Endothelial cell of umbilical vein (primary cell): ENCODE measurements around the gene COL5A1. TPM values are rescaled to one million over a fixed set of nuclear protein-coding genes. Genes with fewer than 3 reads are reported as not detected.

Source experiments
- BruUV-seq: library from RNA; stranded (reverse); fragments of 400-500 nt; replicated peaks from 2 replicates; lab custom pipeline; 2021; lab: Mats Ljungman, UMichigan
- CTCF ChIA-PET: fragments of 300-600, 350-600 bp; sonication (Branson Sonifier 250); formaldehyde crosslinking; loops from one replicate; lab custom pipeline; 2021; ENCODE audit warnings: antibody characterized with exemption, inconsistent platforms; lab: Charles Lee
- POLR2A ChIA-PET: fragments of 300-600, 350-600 bp; sonication (Branson Sonifier 250); formaldehyde crosslinking; loops from one replicate; lab custom pipeline; 2021; ENCODE audit warnings: antibody characterized with exemption, inconsistent platforms; lab: Charles Lee
- DNase-seq: peaks from one replicate; pipeline ENCODE4 v3.0.0-alpha.2; 2011; ENCODE audit warnings: low read depth, low spot score
- FAIRE-seq: peaks from 2 replicates; lab custom pipeline; 2011; peaks lifted over from hg19 to GRCh38; lab: Jason Lieb, UNC
- H2AFZ ChIP-seq: 2 replicates; pipeline ENCODE4 v1.6.0; 2012; ENCODE audit warnings: low read depth, low read length, control low read depth, inconsistent platforms
- H3K27ac ChIP-seq: 2 replicates; pipeline ENCODE4 v1.5.1; 2011; ENCODE audit warnings: low read depth, mild to moderate bottlenecking, control low read depth, low read length, moderate library complexity; ENCODE audit not compliant: insufficient read depth
- H3K27me3 ChIP-seq, 2 experiments: 2 replicates each; pipeline versions ENCODE4 v1.6.0 to v1.6.1; 2011; ENCODE audit warnings: low read length in 2 of 2, mixed read lengths in 1 of 2; ENCODE audit not compliant: control insufficient read depth in 2 of 2, insufficient read depth in 2 of 2
- H3K36me3 ChIP-seq, 2 experiments: 2 replicates in 1 of 2; 3 replicates in 1 of 2; pipeline ENCODE4 v1.5.1; 2011; ENCODE audit warnings: low read length in 2 of 2, mild to moderate bottlenecking in 1 of 2, moderate library complexity in 1 of 2; ENCODE audit not compliant: control insufficient read depth in 2 of 2, insufficient read depth in 2 of 2; ENCODE audit errors: extremely low read depth in 1 of 2
- H3K4me1 ChIP-seq: 3 replicates; pipeline ENCODE4 v1.5.1; 2011; ENCODE audit warnings: mild to moderate bottlenecking, low read length; ENCODE audit not compliant: control insufficient read depth, insufficient read depth; ENCODE audit errors: extremely low read depth
- H3K4me2 ChIP-seq: 2 replicates; pipeline ENCODE4 v1.6.1; 2011; ENCODE audit warnings: low read length, control low read depth, mixed read lengths; ENCODE audit not compliant: insufficient read depth
- H3K4me3 ChIP-seq, 3 experiments: fragments of 200-600 bp in 1 of 3; sonication (generic), shearing (Covaris generic) in 1 of 3; replicated peaks in 1 of 3; 2 replicates each; pipeline ENCODE4 v1.5.1; 2011 to 2016; ENCODE audit warnings: control low read depth in 3 of 3, low read length in 3 of 3, mild to moderate bottlenecking in 2 of 3, inconsistent platforms in 1 of 3, low read depth in 1 of 3, moderate library complexity in 1 of 3; ENCODE audit not compliant: insufficient read depth in 1 of 3
- H3K79me2 ChIP-seq: 2 replicates; pipeline ENCODE4 v1.6.0; 2012; ENCODE audit warnings: low read length, inconsistent platforms; ENCODE audit not compliant: control insufficient read depth, insufficient read depth
- H3K9ac ChIP-seq: replicated peaks from 2 replicates; pipeline ENCODE3; 2011; ENCODE audit warnings: low read length, control low read depth; ENCODE audit not compliant: insufficient read depth; ENCODE audit errors: extremely low read depth
- H3K9me1 ChIP-seq: replicated peaks from 3 replicates; pipeline ENCODE4 v1.6.0; 2011; ENCODE audit warnings: mild to moderate bottlenecking, low read length; ENCODE audit not compliant: control insufficient read depth, insufficient read depth; ENCODE audit errors: extremely low read depth
- H3K9me3 ChIP-seq: replicated peaks from 2 replicates; pipeline ENCODE4 v1.5.1; 2012; ENCODE audit warnings: low read length, inconsistent platforms; ENCODE audit not compliant: control insufficient read depth, insufficient read depth
- H4K20me1 ChIP-seq: replicated peaks from 2 replicates; pipeline ENCODE3; 2011; ENCODE audit warnings: mild to moderate bottlenecking, low read length; ENCODE audit not compliant: control insufficient read depth, insufficient read depth; ENCODE audit errors: extremely low read depth
- CTCF ChIP-seq, 2 donors: IDR thresholded peaks; 1 replicate in 1 of 2; 2 replicates in 1 of 2; pipeline ENCODE4 v1.5.1; 2011; ENCODE audit warnings: low read length in 2 of 2, mild to moderate bottlenecking in 2 of 2, moderate library complexity in 2 of 2, control low read depth in 1 of 2, inconsistent platforms in 1 of 2, low read depth in 1 of 2; ENCODE audit not compliant: insufficient read depth in 1 of 2; ENCODE audit errors: extremely low read depth in 1 of 2
- EZH2 ChIP-seq: IDR thresholded peaks from 2 replicates; pipeline ENCODE4 v1.6.1; 2012; ENCODE audit warnings: borderline replicate concordance, low read depth, mild to moderate bottlenecking, moderate library complexity, low read length, inconsistent platforms; ENCODE audit not compliant: severe bottlenecking
- FOS ChIP-seq: IDR thresholded peaks from 2 replicates; pipeline ENCODE4 v1.6.1; 2011; ENCODE audit warnings: mild to moderate bottlenecking, low read length, moderate library complexity, borderline replicate concordance; ENCODE audit not compliant: insufficient read depth
- GATA2 ChIP-seq: IDR thresholded peaks from 2 replicates; pipeline ENCODE4 v1.7.0; 2011; ENCODE audit warnings: low read depth, mild to moderate bottlenecking, moderate library complexity, mixed read lengths, low read length; ENCODE audit not compliant: insufficient read length, insufficient read depth
- JUN ChIP-seq: IDR thresholded peaks from 2 replicates; pipeline ENCODE4 v1.6.1; 2011; ENCODE audit warnings: borderline replicate concordance, low read depth; ENCODE audit not compliant: insufficient read length, insufficient read depth
- MYC ChIP-seq: IDR thresholded peaks from one replicate; pipeline ENCODE4 v1.6.1; 2011; ENCODE audit warnings: mild to moderate bottlenecking, low read depth, low read length
- POLR2A ChIP-seq: IDR thresholded peaks from 2 replicates; pipeline ENCODE4 v1.6.1; 2012; ENCODE audit warnings: low read depth, mild to moderate bottlenecking, control low read depth, low read length
- POLR2AphosphoS5 ChIP-seq: IDR thresholded peaks from 2 replicates; pipeline ENCODE4 v1.6.1; 2012; ENCODE audit warnings: low read depth, mild to moderate bottlenecking, control low read depth, low read length, moderate library complexity; ENCODE audit not compliant: insufficient read depth
- dilution Hi-C: fragments of 300-500 bp; cut with MboI; formaldehyde crosslinking; loops from one replicate; pipeline ENCODE4 v1.15.0; 2019; ENCODE audit warnings: low sequenced_read_pairs; ENCODE audit not compliant: extremely low pct_ligation_motif_present
- intact Hi-C: fragments of 100-400 bp; cut with micrococcal nuclease; formaldehyde crosslinking; loops from one replicate; pipeline ENCODE4 v1.10.0; 2022
- polyA plus RNA-seq, 4 experiments: library from polyadenylated mRNA; depleted of rRNA in 3 of 4; stranded (reverse) in 3 of 4; unstranded in 1 of 4; fragments of >200 nt; gene quantifications; 2 replicates each; pipeline versions ENCODE4 v1.2.1 to v1.2.3, GENCODE V29; 2011 to 2012; ENCODE audit warnings: missing spikeins in 1 of 4
- total RNA-seq: library from RNA; stranded (reverse); gene quantifications from 2 replicates; pipeline ENCODE4 v1.2.3, GENCODE V29; 2021
- TF ChIP-seq, protein P1 (sequence below): IDR thresholded peaks from 2 replicates; pipeline ENCODE4 v1.6.1; 2011; ENCODE audit not compliant: insufficient read depth, insufficient read length

The COL5A1 gene
- total and polyA plus RNA-seq, 2 donors (not counting 3 experiments of a cell fraction or from before 2014, with no cell fraction given): 97.4 to 175 TPM

- no peaks in the 10 kb centered on the region for H3K27me3 ChIP-seq
- intact Hi-C loops: no loop called here
Measured at GRCh38 chr9:134850611-134851010, 209.0 kb downstream of the COL5A1 start.

GRCh38 chr9:134851020-134851419 lies 209.4 kb downstream of the COL5A1 start:
- Histone ChIP-seq H3K4me1 (no peaks in the 10 kb centered on the region), H3K9ac (no peak overlapping the region), H3K4me2 (no peak overlapping the region), H2AFZ (no peak overlapping the region), H4K20me1 (no peaks in the 10 kb centered on the region), H3K9me1 (no peaks in the 10 kb centered on the region), H3K27me3 (no peaks in the 10 kb centered on the region), H3K79me2 (no peaks in the 10 kb centered on the region), H3K9me3 (no peaks in the 10 kb centered on the region), H3K27ac (no peak overlapping the region), H3K4me3 (no peak overlapping the region), H3K36me3 (no peaks in the 10 kb centered on the region)
- dilution Hi-C loops: no loop called here
- DNase-seq: no peak
- BruUV-seq: no TSS peak
- TF ChIP-seq POLR2AphosphoS5: no peak
- TF ChIP-seq FOS: no peak
- no peak for TF ChIP-seq POLR2A
- no peak for TF ChIP-seq GATA2
- TF ChIP-seq CTCF (IDR thresholded peaks at IDR 0.05; ENCODE audit: extremely low read depth in 1 of 2, insufficient read depth in 1 of 2, low read depth in 1 of 2, low read length in 2 of 2): no peak
- no peak for TF ChIP-seq MYC
- TF ChIP-seq EZH2: no peak
- TF ChIP-seq JUN: no peak
- TF ChIP-seq, protein P1, sequence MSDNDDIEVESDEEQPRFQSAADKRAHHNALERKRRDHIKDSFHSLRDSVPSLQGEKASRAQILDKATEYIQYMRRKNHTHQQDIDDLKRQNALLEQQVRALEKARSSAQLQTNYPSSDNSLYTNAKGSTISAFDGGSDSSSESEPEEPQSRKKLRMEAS: no peak
- ChIA-PET CTCF (no interaction called here), POLR2A (no interaction called here)
- intact Hi-C loops: no loop called here
- no peak for FAIRE-seq

More at GRCh38 chr9:134850611-134851010, 209.0 kb downstream of the COL5A1 start:
- BruUV-seq: no TSS peak
- ChIA-PET CTCF (no interaction called here), POLR2A (no interaction called here)
- no peaks in the 10 kb centered on the region for H3K9me1 ChIP-seq
- DNase-seq (no peak), FAIRE-seq (no peak)
- no peak overlapping the region for H3K27ac ChIP-seq
- H3K9ac ChIP-seq: no peak overlapping the region
- H3K4me2 ChIP-seq: no peak overlapping the region
- H3K79me2 ChIP-seq: no peaks in the 10 kb centered on the region
- dilution Hi-C loops: no loop called here
- no peak overlapping the region for H2AFZ ChIP-seq
- no peak overlapping the region for H3K4me3 ChIP-seq
- H3K36me3 ChIP-seq: no peaks in the 10 kb centered on the region
- no peak for TF ChIP-seq JUN
- TF ChIP-seq POLR2A: no peak
- no peak for TF ChIP-seq POLR2AphosphoS5
- no peak for TF ChIP-seq GATA2
- H3K9me3 ChIP-seq: no peaks in the 10 kb centered on the region
- H4K20me1 ChIP-seq: no peaks in the 10 kb centered on the region
- H3K4me1 ChIP-seq: no peaks in the 10 kb centered on the region
